SK-N-MC (cell line): ENCODE measurements around the gene INSRR.

Experiments used
- EZH2 ChIP-seq: fragments of 200-600 bp; sonication (generic); IDR thresholded peaks from one replicate; pipeline ENCODE4 v1.6.1; 2017; ENCODE audit warnings: antibody characterized with exemption
- POLR2AphosphoS5 ChIP-seq: IDR thresholded peaks from 2 replicates; pipeline ENCODE4 v1.6.1; 2012; ENCODE audit warnings: mild to moderate bottlenecking, low read depth, low read length, borderline replicate concordance

DNA sequence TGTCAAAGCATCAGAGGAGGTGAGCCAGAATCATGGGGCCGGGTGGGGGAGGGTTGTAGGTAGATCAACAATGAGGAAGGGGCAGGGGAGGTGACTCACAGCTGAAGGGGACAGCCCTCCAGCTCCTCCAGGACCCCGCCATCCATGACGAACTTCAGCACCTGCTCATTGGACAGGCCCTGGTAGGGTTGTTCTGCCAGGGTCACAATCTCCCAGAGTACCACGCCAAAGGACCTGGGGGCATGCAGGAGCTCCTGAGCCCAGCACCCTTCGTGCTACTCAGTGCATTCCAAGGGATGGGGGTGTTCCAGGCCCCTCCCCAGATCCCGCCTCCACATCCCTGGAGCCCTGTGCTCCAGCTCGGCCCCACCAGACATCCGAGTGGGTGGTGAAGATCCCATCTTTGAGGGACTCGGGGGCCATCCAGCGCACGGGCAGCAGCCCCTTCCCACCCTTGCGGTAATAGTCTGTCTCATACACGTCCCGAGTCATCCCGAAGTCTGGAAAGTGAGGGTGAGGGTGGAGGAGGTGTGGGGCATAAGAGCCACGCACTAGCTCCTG, 17.5 kb downstream of the INSRR start:
- no peak for TF ChIP-seq EZH2
- no peak for TF ChIP-seq POLR2AphosphoS5
